Stimulated activated naive CD8-positive, alpha-beta T cell treated with anti-CD3 and anti-CD28 coated beads, Interleukin-15, Interleukin-2, amounts not matched to agents 100 ng/mL and 50 ng/mL, for 24 hours (primary cell): ENCODE results near the gene ANKRD65.
"Not testable (repeated sequence)": the region's sequence is repeated elsewhere in the genome, so short reads cannot be mapped to it uniquely, and the experiment has no call there.

Experiments
- H3K27ac Mint-ChIP-seq: one replicate; pipeline ENCODE4 v1.8.0; 2021; ENCODE audit warnings: mild to moderate bottlenecking, mixed read lengths
- H3K27me3 Mint-ChIP-seq: one replicate; pipeline ENCODE4 v1.8.0; 2021; ENCODE audit warnings: mixed read lengths
- H3K36me3 Mint-ChIP-seq: one replicate; pipeline ENCODE4 v1.8.0; 2021; ENCODE audit warnings: low read depth, mixed read lengths
- H3K4me1 Mint-ChIP-seq: one replicate; pipeline ENCODE4 v1.8.0; 2021; ENCODE audit warnings: low read depth, mixed read lengths
- H3K4me3 Mint-ChIP-seq: one replicate; pipeline ENCODE4 v1.8.0; 2021; ENCODE audit warnings: mild to moderate bottlenecking, mixed read lengths
- H3K9me3 Mint-ChIP-seq: one replicate; pipeline ENCODE4 v1.8.0; 2021; ENCODE audit warnings: mixed read lengths

Gene ANKRD65

DNA sequence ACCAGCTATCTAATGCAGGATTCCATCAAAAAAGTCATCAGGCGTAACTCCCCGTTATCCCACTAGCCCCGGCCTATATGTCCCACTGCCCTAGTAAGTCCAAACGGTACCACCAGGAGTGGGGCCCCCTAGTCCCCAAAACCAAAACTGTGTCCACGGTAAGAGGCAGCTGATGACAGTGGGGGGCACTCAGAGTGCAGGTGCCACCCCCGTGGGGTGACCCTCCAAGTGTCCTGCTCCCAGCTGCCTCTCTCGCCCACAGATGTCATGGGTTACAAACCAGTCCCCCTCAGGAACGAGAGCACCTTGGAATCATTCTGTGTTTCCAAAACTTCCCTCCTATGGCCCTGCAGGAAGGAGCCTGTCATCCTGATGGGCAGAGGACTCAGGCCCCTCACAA, 35.1 kb downstream of the ANKRD65 start:
- no peaks in the 10 kb centered on the region for H3K4me1 Mint-ChIP-seq
- H3K36me3 Mint-ChIP-seq = peaks cover 51% of the 10 kb centered on the region
- no peaks in the 10 kb centered on the region for H3K27me3 Mint-ChIP-seq
- no peaks in the 10 kb centered on the region for H3K9me3 Mint-ChIP-seq
- H3K4me3 Mint-ChIP-seq = no peak overlapping the region
- H3K27ac Mint-ChIP-seq = no peak overlapping the region

DNA sequence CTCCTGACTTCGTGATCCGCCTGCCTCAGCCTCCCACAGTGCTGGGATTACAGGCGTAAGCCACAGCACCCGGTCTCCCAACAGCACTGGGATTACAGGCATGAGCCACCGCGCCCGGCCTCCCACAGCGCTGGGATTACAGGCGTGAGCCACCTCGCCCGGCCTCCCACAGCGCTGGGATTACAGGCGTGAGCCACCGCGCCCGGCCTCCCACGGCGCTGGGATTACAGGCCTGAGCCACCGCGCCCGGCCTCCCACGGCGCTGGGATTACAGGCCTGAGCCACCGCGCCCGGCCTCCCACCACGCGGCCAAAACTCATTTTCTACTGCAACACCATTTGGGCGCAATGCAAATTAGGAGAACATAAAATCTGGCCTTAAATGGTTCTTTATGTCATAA, 35.7 kb downstream of the ANKRD65 start:
- not testable (repeated sequence) for H3K27ac Mint-ChIP-seq, H3K9me3 Mint-ChIP-seq, H3K4me1 Mint-ChIP-seq, H3K4me3 Mint-ChIP-seq, H3K27me3 Mint-ChIP-seq
- H3K36me3 Mint-ChIP-seq = peaks cover 45% of the 10 kb centered on the region

DNA sequence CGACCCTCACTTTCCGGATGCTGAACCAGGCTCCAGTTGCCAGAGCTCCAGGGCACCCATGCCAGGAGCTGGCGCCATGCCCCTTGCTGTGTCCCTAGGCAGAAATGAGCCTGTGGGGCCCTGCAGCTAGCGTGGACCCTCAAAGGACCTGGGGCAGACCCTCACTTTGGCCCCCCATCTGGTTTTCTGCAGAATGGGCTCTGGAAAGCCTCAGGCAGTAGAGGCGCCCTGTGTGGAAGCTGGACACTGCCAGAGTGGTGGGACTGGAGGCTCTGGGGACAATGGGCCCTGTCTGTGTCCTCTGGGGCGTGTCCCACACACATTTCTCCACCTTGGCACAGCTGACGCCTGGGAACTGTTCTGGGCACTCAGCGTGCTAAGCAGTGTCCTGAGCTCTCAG, 39.8 kb downstream of the ANKRD65 start:
- no peaks in the 10 kb centered on the region for H3K9me3 Mint-ChIP-seq
- no peaks in the 10 kb centered on the region for H3K27me3 Mint-ChIP-seq
- no peak overlapping the region for H3K27ac Mint-ChIP-seq
- peaks cover 13% of the 10 kb centered on the region for H3K36me3 Mint-ChIP-seq
- H3K4me3 Mint-ChIP-seq = no peak overlapping the region
- peaks cover 3% of the 10 kb centered on the region for H3K4me1 Mint-ChIP-seq

DNA sequence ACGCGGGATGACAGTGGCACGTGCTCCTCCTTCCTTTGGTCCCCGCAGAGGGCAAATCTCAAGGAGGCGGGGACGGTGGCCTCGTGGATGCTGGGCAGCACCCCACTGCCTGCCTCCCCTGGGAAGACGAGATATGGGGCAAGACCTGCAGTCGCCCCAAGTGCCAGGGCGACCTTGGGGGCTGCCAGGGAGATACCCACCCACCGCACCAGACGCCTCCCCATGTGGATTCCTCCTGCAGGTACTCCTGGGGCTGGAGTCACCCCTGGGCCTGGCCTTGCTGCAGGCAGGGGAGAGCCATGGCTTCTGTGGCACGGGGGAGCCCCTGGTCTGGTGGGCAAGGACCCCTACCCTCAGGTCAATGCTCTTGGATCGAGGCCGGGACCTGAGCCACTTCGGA, 40.2 kb downstream of the ANKRD65 start:
- Mint-ChIP-seq H3K9me3 (no peaks in the 10 kb centered on the region), H3K4me1 (peaks cover 3% of the 10 kb centered on the region), H3K27ac (no peak overlapping the region), H3K27me3 (no peaks in the 10 kb centered on the region), H3K4me3 (no peak overlapping the region), H3K36me3 (peaks cover 9% of the 10 kb centered on the region)

DNA sequence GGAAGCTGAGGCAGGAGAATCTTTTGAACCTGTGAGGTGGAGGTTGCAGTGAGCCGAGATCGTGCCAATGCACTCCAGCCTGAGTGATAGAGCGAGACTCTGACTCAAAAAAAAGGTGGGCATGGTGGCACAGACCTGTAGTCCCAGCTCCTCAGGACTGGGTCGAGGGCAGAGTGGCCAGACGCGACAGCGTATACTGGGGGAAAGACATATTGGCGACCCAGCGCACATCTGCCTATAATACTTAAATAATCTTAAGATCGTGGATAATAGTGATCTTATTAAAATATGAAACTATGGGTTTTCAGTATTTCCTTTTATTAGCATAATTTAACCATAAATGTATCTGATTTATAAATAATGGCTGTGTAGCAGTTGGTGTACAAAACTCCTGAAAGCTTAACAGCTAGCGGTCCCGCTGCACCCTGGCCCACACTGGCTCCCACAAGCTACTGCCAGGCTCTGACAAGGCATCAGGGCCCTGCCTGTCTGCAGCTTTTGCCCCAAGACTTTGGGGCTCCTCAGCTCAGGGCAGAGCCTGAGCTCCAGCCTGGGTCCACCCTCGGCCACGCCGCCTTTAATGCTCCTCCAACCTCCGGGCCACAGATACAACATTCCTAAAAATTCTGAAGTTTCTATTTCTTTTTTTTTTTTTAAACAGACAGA, 43.4 kb downstream of the ANKRD65 start:
- Mint-ChIP-seq H3K36me3 (peaks cover 13% of the 10 kb centered on the region), H3K4me1 (peaks cover 15% of the 10 kb centered on the region), H3K9me3 (no peaks in the 10 kb centered on the region), H3K27me3 (no peaks in the 10 kb centered on the region), H3K4me3 (no peak overlapping the region), H3K27ac (no peak overlapping the region)

DNA sequence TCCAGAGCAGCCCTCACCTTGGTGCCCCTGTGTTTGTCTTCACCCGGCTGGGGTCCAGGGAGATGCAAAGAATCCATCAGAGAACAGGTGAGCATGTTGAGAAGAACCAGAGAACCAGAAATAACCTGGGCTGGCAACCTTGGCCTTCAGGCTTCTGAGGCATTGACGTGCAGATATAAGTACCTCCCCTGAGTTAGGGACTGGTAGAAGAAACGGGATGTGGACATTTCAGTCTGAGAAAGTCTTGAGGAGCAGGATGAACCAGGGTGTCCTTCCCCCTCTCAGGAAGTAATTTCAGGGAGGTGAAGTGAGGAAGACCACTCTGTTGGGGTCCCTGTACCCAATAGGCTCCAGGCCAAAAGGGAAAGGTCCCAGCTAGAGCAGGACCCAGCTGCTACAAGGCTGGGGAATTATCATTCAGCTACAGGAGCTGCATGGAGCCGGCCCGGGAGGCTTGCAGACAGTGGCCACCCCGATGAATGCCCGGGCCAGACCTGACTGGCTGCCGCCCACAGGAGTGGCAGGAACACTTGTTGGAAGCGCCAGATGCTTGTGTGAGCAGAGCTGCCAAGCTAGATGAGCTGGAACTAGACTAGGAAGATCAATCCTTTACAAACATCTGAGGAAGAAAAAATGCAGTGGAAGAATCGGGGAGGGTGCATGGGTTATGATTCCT, 44.4 kb downstream of the ANKRD65 start:
- Mint-ChIP-seq H3K4me3 (peak overlapping the region; percentile 89), H3K9me3 (no peaks in the 10 kb centered on the region), H3K36me3 (peaks cover 13% of the 10 kb centered on the region), H3K27ac (peak overlapping the region; percentile 18), H3K4me1 (peaks cover 25% of the 10 kb centered on the region), H3K27me3 (no peaks in the 10 kb centered on the region)

DNA sequence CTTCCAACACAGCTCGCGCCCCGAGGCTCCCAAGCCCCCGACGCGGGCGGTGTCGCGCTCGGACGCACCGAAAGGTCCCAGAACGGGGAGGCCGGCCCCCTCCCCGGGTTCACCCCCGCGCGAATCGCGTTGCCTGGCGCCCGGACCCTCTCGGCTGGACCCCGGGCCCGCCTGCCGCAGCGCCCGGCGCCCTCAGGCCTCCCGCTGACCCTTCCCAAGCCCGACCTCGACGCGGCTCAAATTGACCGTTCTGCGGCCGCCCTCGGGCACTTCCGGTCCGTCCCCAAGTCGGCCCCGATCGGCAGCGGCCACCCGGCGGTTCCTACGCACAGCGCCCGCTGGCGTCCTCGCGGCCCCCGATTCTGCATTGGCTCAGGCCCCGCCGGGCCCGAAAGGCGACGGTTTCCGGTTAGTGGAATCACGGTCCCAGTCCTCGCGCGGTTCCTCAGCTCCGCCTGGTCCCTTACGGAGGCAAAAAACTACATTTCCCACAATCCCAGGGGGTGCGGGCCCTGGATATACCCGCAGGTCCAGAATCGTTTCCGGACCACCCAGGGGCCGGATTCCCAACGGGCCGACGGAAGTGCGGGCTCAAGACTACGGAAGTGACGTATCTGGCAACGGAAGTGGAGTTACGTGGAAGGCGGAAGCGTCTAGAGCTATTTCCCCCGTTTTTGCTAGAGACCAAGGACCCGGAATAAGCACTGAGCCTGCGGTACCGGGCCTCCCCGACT, 46.0 kb downstream of the ANKRD65 start, which contains the start of gene AURKAIP1:
AURKAIP1 (minus strand) TSS at position 279 of the 734 bp plus-strand sequence. CDS start 451 bp downstream, outside the sequence.
- H3K36me3 Mint-ChIP-seq = peaks cover 13% of the 10 kb centered on the region
- H3K9me3 Mint-ChIP-seq = no peaks in the 10 kb centered on the region
- H3K27me3 Mint-ChIP-seq = no peaks in the 10 kb centered on the region
- peak within 1 kb of the TSS; percentile 91 for H3K27ac Mint-ChIP-seq
- peaks cover 37% of the 10 kb centered on the region for H3K4me1 Mint-ChIP-seq
- peak within 1 kb of the TSS; percentile 89 for H3K4me3 Mint-ChIP-seq

DNA sequence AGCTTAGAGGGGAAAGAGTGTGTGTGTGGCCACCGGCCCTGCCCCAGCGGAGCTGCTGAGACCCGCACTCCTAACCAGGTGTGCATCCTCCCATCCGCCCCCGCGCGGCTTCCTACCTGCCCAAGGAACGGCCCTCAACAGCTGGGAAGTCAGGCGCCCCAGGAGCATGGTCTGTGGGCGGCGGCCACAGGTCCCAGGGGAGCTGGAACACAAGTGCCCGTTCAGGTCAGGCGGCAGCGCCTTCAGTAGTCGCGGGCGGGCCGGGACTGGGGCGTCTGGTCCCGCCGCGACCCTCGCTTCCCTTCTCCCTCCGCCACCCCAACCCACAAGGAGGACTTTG, 46.5 kb downstream of the ANKRD65 start:
- H3K4me1 Mint-ChIP-seq = peaks cover 39% of the 10 kb centered on the region
- peak overlapping the region; percentile 89 for H3K4me3 Mint-ChIP-seq
- peaks cover 13% of the 10 kb centered on the region for H3K36me3 Mint-ChIP-seq
- H3K9me3 Mint-ChIP-seq = no peaks in the 10 kb centered on the region
- no peaks in the 10 kb centered on the region for H3K27me3 Mint-ChIP-seq
- H3K27ac Mint-ChIP-seq = peak overlapping the region; percentile 78

DNA sequence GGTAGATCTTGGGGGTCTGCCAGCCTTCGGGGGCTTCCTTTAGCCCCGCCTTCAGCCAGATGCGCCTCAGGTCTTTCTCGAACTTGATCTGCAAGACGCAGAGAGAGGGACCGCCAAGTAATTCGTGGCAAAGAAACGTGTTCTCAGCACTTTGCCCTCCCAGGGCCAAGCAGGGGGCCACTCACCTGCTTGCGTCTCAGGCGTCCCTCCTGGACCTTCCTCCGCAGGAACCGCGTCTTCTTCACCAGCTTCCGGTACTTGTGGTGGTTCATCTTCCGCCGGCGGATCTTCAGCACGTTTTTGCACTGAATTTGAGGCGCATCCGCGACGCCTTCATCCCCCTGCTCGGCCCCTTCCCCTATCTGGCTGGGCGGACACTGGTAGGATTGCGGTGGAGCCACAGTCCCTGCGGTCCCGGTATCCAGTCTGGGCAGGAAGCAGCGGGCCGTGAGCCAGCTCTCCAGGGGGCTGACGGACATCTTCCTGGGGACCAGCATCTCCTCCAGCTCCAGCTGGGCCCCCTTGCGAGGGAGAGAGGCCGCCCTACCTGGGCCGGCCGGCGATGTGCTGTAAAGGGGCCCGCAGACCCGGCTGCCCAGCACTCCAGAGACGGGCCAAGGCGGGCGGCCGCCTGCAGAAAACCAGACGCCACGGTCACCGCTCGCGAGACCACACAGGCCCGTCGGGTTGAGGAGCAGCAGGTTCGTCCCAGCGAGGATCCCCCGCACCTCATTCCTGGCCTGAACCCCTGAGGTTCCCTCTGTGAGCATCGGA, 47.1 kb downstream of the ANKRD65 start:
- Mint-ChIP-seq H3K4me3 (peak overlapping the region; percentile 89), H3K36me3 (peaks cover 13% of the 10 kb centered on the region), H3K27me3 (no peaks in the 10 kb centered on the region), H3K27ac (peak overlapping the region; percentile 78), H3K4me1 (peaks cover 39% of the 10 kb centered on the region), H3K9me3 (no peaks in the 10 kb centered on the region)

DNA sequence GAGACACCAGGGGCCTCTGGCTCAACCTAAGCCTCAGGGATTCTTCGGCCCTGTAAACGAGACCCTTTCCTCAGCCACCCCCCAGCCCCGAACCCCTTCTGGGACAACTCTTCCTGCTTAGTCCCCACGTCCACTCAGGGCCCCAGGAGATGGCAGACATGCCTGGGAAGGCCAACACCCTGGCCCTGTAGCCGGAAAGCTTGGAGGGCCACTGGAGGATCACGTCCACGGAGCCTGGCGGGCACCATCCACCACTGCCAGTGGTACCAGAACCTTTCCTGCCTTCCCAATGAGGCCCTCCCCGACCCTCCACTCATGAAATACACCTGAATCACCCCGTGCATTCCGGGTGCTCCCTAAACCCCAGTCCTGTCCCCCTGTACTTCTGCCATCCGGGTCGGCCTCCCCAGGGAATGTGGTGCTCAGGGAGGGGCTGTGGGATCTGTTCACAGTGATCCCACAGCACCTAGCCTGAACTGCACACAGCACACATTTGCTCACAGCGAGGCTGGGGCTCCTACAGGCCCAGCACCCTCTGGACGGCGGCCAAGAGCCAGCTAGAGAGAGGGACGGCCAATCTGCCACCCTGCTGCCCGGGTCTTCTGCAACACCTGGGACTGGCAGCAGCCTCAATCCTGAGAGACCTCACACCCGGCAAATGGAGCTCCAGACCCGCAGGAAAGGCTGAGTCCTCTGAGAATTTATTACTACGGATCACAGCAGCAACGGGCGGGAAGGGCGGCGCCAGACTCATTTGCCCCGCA, 47.8 kb downstream of the ANKRD65 start:
- no peaks in the 10 kb centered on the region for H3K9me3 Mint-ChIP-seq
- H3K4me3 Mint-ChIP-seq = peak overlapping the region; percentile 89
- H3K27me3 Mint-ChIP-seq = no peaks in the 10 kb centered on the region
- peaks cover 39% of the 10 kb centered on the region for H3K4me1 Mint-ChIP-seq
- peak overlapping the region; percentile 55 for H3K27ac Mint-ChIP-seq
- H3K36me3 Mint-ChIP-seq = peaks cover 13% of the 10 kb centered on the region

DNA sequence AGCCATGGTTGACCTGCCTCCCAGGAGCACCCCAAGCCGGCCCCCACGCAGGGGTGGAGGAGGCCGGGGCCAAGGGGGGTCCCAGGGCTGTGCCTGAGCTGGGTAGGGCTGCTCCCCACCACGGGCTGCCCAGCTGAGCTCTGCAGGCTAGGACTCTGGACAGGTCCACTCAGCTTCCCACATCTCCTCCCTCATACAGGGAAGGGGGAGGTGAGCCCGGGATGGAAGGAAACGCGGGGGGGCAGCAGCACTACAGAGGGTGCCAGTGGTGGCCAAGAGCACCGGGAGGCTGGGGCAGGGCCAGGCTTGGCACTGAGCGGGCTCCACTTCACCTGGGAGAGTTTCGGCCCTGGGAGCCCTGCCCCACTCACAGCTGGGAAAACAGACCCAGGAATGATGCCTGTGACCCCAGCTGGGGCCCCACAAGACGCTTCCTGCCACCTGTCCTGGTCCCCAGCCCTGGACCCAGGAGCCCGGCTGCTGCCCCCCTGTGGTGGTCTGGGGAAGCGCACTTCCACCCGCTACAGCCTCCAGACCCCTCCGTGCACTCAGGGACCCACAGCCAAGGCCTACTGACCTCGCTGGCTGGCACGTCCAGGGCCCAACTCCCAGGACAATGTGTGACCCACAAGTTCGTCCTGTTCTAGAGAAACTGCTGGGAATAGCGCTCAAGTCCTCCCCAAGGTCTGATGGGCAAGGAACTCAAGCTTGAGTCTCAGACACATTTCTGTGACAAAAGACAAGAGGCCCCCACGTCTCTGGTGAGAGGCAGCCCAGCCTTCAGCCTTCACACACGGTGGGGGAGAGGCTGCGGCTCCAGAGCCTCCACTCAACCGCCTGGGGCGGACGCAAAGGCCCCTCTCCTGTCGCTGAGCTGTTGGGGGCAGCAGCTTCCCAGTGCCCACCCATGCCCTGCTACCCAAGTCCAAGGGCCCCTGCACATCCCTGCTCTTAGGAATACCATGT, 49.0 kb downstream of the ANKRD65 start:
- Mint-ChIP-seq H3K27ac (no peak overlapping the region), H3K4me1 (peaks cover 39% of the 10 kb centered on the region), H3K9me3 (no peaks in the 10 kb centered on the region), H3K36me3 (peaks cover 13% of the 10 kb centered on the region), H3K27me3 (no peaks in the 10 kb centered on the region), H3K4me3 (no peak overlapping the region)

DNA sequence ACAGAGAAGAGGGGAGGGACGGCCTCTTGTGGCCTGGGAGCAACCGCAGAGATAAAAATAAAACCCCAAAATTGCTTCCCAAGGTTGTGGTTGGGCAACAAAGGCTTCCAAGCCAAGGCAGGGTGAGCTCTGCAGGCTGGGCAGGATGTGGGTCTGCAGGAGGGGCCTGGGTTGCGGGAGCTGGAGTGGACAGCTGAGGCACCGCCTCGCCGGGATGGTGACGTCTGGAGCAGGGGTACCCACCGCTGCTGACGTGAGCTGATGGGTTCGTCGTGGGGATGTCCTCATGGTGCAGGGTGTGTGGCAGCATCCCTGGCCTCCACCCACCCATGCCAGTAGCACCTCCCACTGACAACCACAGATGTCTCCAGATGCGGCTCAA, 49.7 kb downstream of the ANKRD65 start:
- Mint-ChIP-seq H3K27me3 (no peaks in the 10 kb centered on the region), H3K27ac (no peak overlapping the region), H3K4me1 (peaks cover 36% of the 10 kb centered on the region), H3K36me3 (peaks cover 10% of the 10 kb centered on the region), H3K4me3 (peak overlapping the region; percentile 26), H3K9me3 (no peaks in the 10 kb centered on the region)

DNA sequence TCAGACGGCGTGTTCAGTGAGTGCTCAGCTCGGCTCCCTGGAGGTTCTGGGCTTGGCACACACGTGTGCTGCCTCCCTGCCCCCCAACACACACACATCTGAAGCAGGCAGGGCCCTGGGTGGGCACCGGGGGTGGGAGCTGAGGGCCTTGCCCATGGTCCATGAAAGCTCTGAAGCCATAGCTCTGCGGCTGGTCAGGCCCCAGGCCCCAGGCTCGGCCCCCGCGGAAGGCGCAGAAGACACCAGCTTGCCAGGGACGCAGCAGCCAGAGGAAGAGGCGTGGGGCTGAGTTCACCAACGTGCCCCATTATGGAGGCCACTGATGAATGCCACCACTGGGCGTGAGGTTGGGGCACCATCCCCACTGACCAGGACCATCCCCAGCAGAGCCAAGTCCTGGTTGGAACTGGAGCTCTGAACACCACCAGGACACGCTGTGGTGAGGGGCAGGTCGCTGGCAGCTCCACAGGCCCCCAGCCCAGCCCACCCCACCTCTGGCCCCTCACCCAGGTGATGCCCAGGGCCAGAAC, 50.2 kb downstream of the ANKRD65 start:
- Mint-ChIP-seq H3K27me3 (no peaks in the 10 kb centered on the region), H3K4me3 (peak overlapping the region; percentile 26), H3K9me3 (no peaks in the 10 kb centered on the region), H3K27ac (no peak overlapping the region), H3K4me1 (peaks cover 36% of the 10 kb centered on the region), H3K36me3 (peaks cover 10% of the 10 kb centered on the region)
